ENCODE results near the gene CYTH1. TPM values are rescaled to one million over a fixed set of nuclear protein-coding genes. Genes with fewer than 3 reads are reported as not detected.

The CYTH1 gene
- polyA plus RNA-seq, 2 donors = 36.0 to 52.8 TPM

DNA sequence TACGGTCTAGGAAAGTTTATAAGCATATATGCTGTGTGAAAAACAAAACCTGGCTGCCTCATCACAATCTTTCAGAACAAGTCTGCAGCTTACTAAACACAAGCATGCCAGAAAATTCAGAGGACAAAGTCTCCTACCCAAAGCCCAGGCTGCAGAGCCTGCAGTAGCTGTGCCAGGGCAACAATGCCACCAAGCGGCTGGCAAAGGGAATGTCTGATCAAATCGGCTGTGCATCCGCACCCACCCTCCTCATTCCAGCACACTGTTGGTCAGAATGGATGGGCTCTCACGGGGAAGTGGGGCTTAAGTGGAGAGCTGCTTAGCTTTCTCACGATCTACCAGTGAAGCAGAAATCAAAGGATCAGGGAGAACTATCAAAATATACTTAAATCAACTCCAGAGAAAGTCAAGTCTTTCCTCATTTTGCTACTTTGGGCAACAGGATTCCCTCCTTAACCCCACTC lies 73.5 kb downstream of the CYTH1 start:
- H3K9me3 ChIP-seq (ENCODE audit: control insufficient read depth in 2 of 2, insufficient read depth in 1 of 2, low read depth in 1 of 2, low read length in 1 of 2) = no peaks in the 10 kb centered on the region
- H3K4me3 ChIP-seq (ENCODE audit: low read depth in 1 of 2, low read length in 2 of 2) = no peak overlapping the region
- peaks cover 2 to 3% of the 10 kb centered on the region in 2 donors for H3K4me1 ChIP-seq (ENCODE audit: control insufficient read depth in 2 of 2, insufficient read depth in 2 of 2, low read length in 1 of 2)
- WGBS, 2 donors = 8 to 12% methylated on average over 6 of the region's 6 CpGs
- no peaks in the 10 kb centered on the region for H3K27me3 ChIP-seq (ENCODE audit: control insufficient read depth in 1 of 2, insufficient read depth in 2 of 2, low read length in 2 of 2)
- H3K27ac ChIP-seq (ENCODE audit: low read depth in 2 of 2, low read length in 1 of 2) = no peak overlapping the region
- peaks cover 0 to 11% of the 10 kb centered on the region in 2 donors for H3K36me3 ChIP-seq (ENCODE audit: control insufficient read depth in 2 of 2, insufficient read depth in 2 of 2, low read length in 1 of 2)

DNA sequence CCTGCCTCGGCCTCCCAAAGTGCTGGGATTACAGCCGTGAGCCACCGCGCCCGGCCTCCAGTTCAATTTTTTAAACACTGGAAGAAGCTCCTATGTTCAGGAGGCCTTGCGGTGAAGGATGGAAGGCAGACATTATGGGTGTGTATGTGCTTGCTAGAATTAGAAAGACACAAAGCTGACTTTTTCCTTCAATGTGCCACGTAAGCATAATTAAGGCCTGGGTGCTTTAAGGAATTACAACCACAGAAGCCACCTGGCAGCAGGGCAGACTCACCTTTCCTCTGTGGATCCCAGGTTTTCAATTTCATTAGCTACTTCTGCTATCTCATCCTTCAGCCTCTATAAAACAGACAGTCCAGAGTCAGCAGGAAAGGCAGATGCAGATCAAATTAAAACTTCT lies 74.2 kb downstream of the CYTH1 start:
- peak overlapping the region in 1 of 2 donors; percentile 24 for H3K27ac ChIP-seq (ENCODE audit: low read depth in 2 of 2, low read length in 1 of 2)
- no peaks in the 10 kb centered on the region for H3K27me3 ChIP-seq (ENCODE audit: control insufficient read depth in 1 of 2, insufficient read depth in 2 of 2, low read length in 2 of 2)
- no peak overlapping the region for H3K4me3 ChIP-seq (ENCODE audit: low read depth in 1 of 2, low read length in 2 of 2)
- peaks cover 0 to 11% of the 10 kb centered on the region in 2 donors for H3K36me3 ChIP-seq (ENCODE audit: control insufficient read depth in 2 of 2, insufficient read depth in 2 of 2, low read length in 1 of 2)
- WGBS, 2 donors = 85 to 89% methylated on average over 7 of the region's 7 CpGs
- H3K4me1 ChIP-seq (ENCODE audit: control insufficient read depth in 2 of 2, insufficient read depth in 2 of 2, low read length in 1 of 2) = peaks cover 2 to 3% of the 10 kb centered on the region in 2 donors
- H3K9me3 ChIP-seq (ENCODE audit: control insufficient read depth in 2 of 2, insufficient read depth in 1 of 2, low read depth in 1 of 2, low read length in 1 of 2) = no peaks in the 10 kb centered on the region

DNA sequence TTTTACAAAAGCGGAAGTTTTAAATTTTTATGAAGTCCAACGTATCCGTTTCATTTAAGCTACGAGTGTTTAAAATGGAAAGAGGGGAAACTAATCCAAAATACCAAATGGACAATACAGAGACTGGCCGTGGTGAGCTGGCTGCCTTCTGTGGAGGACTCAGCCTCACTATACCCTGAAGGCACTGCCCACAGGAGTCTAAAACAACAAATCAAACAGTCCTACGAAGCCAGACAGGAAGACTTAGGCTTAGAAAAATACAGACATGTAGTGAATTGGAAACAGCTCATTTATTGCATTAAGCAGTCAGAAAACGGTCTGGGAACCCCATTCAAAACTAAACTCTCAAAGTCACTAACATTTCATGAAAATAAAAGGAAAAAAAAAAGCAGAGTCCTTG lies 75.1 kb downstream of the CYTH1 start:
- Histone ChIP-seq H3K36me3 (ENCODE audit: control insufficient read depth in 2 of 2, insufficient read depth in 2 of 2, low read length in 1 of 2) (peaks cover 0 to 13% of the 10 kb centered on the region in 2 donors), H3K4me3 (ENCODE audit: low read depth in 1 of 2, low read length in 2 of 2) (no peak overlapping the region), H3K27ac (ENCODE audit: low read depth in 2 of 2, low read length in 1 of 2) (peak overlapping the region; percentile 67 to 70), H3K4me1 (ENCODE audit: control insufficient read depth in 2 of 2, insufficient read depth in 2 of 2, low read length in 1 of 2) (peaks cover 2 to 3% of the 10 kb centered on the region in 2 donors), H3K27me3 (ENCODE audit: control insufficient read depth in 1 of 2, insufficient read depth in 2 of 2, low read length in 2 of 2) (no peaks in the 10 kb centered on the region), H3K9me3 (ENCODE audit: control insufficient read depth in 2 of 2, insufficient read depth in 1 of 2, low read depth in 1 of 2, low read length in 1 of 2) (no peaks in the 10 kb centered on the region)
- WGBS, 2 donors = 62 to 68% methylated on average over 7 of the region's 7 CpGs

DNA sequence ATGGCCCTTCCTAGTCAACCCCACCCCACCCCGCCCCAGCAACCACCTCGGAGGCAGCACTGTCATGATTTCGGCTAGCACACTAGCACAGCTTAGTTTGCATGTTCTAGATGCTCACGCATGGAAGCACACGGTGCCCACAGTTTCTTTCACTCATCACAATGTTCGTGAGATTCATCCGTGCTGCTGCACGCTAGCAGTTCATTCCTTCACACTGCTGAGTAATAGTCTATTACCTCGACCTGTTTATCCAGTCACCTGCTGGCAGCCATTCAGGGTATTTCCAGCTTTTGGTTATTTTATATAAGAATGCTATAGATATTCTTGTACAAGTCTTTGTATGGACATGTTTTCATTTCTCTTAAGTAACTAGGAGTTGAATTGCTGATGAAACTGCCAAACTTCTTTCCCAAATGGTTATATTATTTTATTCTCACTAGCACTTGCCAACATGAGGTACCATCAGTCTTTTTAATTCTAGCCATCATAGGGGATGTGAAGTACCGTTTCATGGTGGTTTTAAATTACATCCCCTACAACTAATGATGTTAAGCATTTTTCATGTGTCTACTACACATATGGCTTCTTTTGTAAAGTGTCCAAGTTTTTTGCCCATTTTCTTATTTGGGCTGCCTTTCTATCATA lies 75.7 kb downstream of the CYTH1 start:
- 45 to 57% methylated on average over 10 of the region's 10 CpGs for WGBS, 2 donors
- Histone ChIP-seq H3K27me3 (ENCODE audit: control insufficient read depth in 1 of 2, insufficient read depth in 2 of 2, low read length in 2 of 2) (no peaks in the 10 kb centered on the region), H3K36me3 (ENCODE audit: control insufficient read depth in 2 of 2, insufficient read depth in 2 of 2, low read length in 1 of 2) (peaks cover 0 to 20% of the 10 kb centered on the region in 2 donors), H3K4me3 (ENCODE audit: low read depth in 1 of 2, low read length in 2 of 2) (no peak overlapping the region), H3K4me1 (ENCODE audit: control insufficient read depth in 2 of 2, insufficient read depth in 2 of 2, low read length in 1 of 2) (peaks cover 2 to 3% of the 10 kb centered on the region in 2 donors), H3K9me3 (ENCODE audit: control insufficient read depth in 2 of 2, insufficient read depth in 1 of 2, low read depth in 1 of 2, low read length in 1 of 2) (no peaks in the 10 kb centered on the region), H3K27ac (ENCODE audit: low read depth in 2 of 2, low read length in 1 of 2) (peak overlapping the region in 1 of 2 donors; percentile 57)

DNA sequence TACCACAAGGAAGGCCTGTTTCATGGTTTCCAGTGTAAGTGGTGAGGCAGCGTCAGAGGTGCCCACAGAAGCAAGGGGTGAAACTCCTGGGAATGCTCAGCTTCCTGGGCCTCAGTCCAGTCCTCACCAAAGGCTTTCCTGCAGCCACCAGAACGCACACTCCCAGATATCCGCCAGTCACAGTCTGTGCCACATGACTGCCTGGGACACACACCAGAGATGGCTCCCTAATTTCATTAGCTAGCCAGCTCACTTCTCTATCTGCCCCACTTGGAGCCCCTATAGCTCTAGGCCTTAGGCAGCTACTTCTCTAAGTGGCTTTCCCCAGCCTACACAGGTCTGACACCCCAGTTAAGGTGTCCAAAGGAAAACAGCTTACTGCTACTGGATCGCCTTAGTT lies 77.0 kb downstream of the CYTH1 start:
- WGBS, 2 donors = 80 to 87% methylated on average over 4 of the region's 4 CpGs
- peak overlapping the region in 1 of 2 donors; percentile 59 for H3K27ac ChIP-seq (ENCODE audit: low read depth in 2 of 2, low read length in 1 of 2)
- peaks cover 2 to 20% of the 10 kb centered on the region in 2 donors for H3K36me3 ChIP-seq (ENCODE audit: control insufficient read depth in 2 of 2, insufficient read depth in 2 of 2, low read length in 1 of 2)
- no peaks in the 10 kb centered on the region for H3K4me1 ChIP-seq (ENCODE audit: control insufficient read depth in 2 of 2, insufficient read depth in 2 of 2, low read length in 1 of 2)
- no peaks in the 10 kb centered on the region for H3K9me3 ChIP-seq (ENCODE audit: control insufficient read depth in 2 of 2, insufficient read depth in 1 of 2, low read depth in 1 of 2, low read length in 1 of 2)
- no peak overlapping the region for H3K4me3 ChIP-seq (ENCODE audit: low read depth in 1 of 2, low read length in 2 of 2)
- H3K27me3 ChIP-seq (ENCODE audit: control insufficient read depth in 1 of 2, insufficient read depth in 2 of 2, low read length in 2 of 2) = no peaks in the 10 kb centered on the region

DNA sequence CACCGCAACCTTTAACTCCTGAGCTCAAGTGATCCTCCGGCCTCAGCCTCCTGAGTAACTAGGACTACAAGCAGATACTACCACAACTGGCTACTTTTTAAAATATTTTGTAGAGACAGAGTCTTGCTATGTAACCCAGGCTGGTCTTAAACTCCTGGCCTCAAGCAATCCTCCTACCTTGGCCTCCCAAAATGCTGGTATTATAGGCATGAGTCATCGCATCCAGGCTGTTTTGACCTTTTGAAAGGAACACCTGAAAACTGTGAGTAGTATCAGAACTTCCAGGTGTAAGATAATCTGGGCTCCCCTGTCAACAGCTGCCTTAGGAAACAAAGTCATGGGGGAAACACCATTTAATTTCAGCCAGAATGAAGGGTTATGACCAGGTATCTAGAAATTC lies 77.5 kb downstream of the CYTH1 start:
- Histone ChIP-seq H3K4me1 (ENCODE audit: control insufficient read depth in 2 of 2, insufficient read depth in 2 of 2, low read length in 1 of 2) (no peaks in the 10 kb centered on the region), H3K27ac (ENCODE audit: low read depth in 2 of 2, low read length in 1 of 2) (peak overlapping the region in 1 of 2 donors; percentile 15), H3K36me3 (ENCODE audit: control insufficient read depth in 2 of 2, insufficient read depth in 2 of 2, low read length in 1 of 2) (peaks cover 6 to 19% of the 10 kb centered on the region in 2 donors), H3K9me3 (ENCODE audit: control insufficient read depth in 2 of 2, insufficient read depth in 1 of 2, low read depth in 1 of 2, low read length in 1 of 2) (no peaks in the 10 kb centered on the region), H3K27me3 (ENCODE audit: control insufficient read depth in 1 of 2, insufficient read depth in 2 of 2, low read length in 2 of 2) (no peaks in the 10 kb centered on the region), H3K4me3 (ENCODE audit: low read depth in 1 of 2, low read length in 2 of 2) (no peak overlapping the region)
- 93 to 96% methylated on average over 3 of the region's 3 CpGs for WGBS, 2 donors

DNA sequence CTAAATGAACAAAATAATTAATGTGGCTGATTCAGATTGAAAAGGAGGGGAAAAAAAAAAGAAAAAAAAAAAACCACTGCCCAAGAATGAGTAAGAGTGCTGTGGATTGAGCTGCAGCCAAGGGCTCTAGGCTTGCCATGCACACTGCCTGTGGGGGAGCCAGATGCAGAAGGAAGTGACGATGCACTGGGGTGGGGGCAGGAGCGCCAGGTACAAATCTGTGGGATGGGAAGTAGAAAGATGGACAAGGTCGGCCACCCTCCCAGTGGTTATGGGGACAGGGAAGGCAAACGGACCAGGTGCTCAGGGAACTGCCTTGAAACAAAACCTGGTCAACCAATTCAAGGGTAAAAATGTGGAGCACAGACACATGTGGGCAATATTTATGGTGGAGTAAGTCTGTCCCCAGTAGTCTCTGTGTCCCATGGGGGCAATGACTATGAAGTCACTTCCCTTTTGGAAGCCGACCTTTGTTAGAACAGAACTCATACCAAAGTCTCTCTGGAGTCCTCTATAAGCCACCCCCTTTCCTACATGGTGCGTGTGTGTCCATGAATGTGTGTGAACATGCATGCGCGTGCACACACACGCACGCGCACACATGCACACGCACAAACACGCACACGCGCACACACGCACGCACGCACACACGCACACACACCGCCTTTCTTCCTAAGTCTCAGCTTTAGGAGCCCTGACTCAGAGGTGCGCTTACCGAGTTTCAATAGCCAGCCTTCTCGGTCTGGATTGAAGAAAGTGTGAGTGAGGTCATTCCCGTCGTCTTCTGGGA lies 84.3 kb downstream of the CYTH1 start:
- H3K9me3 ChIP-seq (ENCODE audit: control insufficient read depth in 2 of 2, insufficient read depth in 1 of 2, low read depth in 1 of 2, low read length in 1 of 2) = no peaks in the 10 kb centered on the region
- WGBS, 2 donors = 89 to 92% methylated on average over 25 of the region's 25 CpGs
- no peaks in the 10 kb centered on the region for H3K4me1 ChIP-seq (ENCODE audit: control insufficient read depth in 2 of 2, insufficient read depth in 2 of 2, low read length in 1 of 2)
- no peak overlapping the region for H3K27ac ChIP-seq (ENCODE audit: low read depth in 2 of 2, low read length in 1 of 2)
- no peaks in the 10 kb centered on the region for H3K27me3 ChIP-seq (ENCODE audit: control insufficient read depth in 1 of 2, insufficient read depth in 2 of 2, low read length in 2 of 2)
- no peak overlapping the region for H3K4me3 ChIP-seq (ENCODE audit: low read depth in 1 of 2, low read length in 2 of 2)
- H3K36me3 ChIP-seq (ENCODE audit: control insufficient read depth in 2 of 2, insufficient read depth in 2 of 2, low read length in 1 of 2) = peaks cover 29 to 37% of the 10 kb centered on the region in 2 donors

DNA sequence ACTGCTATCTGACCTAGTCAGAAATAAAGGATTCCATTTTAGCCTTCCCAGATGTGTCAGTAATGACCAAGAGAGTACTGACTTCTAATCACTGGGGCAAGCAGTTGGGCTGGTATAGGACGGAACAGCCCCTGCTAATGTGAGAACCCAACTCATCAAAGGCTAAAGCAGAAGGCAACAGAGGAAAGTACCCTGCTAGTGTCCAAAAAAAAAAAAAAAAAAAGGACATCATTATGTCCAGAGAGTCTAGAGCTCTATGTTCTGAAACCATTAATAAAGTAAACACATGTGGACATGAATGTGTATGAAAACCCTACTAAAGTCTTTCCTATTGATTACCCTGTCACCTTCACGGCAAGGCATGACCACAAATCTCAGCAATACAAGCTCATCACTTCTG lies 85.0 kb downstream of the CYTH1 start:
- whole genome bisulfite sequencing, 2 donors = 65 to 83% methylated on average over 2 of the region's 2 CpGs
- Histone ChIP-seq H3K4me3 (ENCODE audit: low read depth in 1 of 2, low read length in 2 of 2) (no peak overlapping the region), H3K27me3 (ENCODE audit: control insufficient read depth in 1 of 2, insufficient read depth in 2 of 2, low read length in 2 of 2) (no peaks in the 10 kb centered on the region), H3K27ac (ENCODE audit: low read depth in 2 of 2, low read length in 1 of 2) (no peak overlapping the region), H3K9me3 (ENCODE audit: control insufficient read depth in 2 of 2, insufficient read depth in 1 of 2, low read depth in 1 of 2, low read length in 1 of 2) (no peaks in the 10 kb centered on the region), H3K4me1 (ENCODE audit: control insufficient read depth in 2 of 2, insufficient read depth in 2 of 2, low read length in 1 of 2) (no peaks in the 10 kb centered on the region), H3K36me3 (ENCODE audit: control insufficient read depth in 2 of 2, insufficient read depth in 2 of 2, low read length in 1 of 2) (peaks cover 30 to 42% of the 10 kb centered on the region in 2 donors)

DNA sequence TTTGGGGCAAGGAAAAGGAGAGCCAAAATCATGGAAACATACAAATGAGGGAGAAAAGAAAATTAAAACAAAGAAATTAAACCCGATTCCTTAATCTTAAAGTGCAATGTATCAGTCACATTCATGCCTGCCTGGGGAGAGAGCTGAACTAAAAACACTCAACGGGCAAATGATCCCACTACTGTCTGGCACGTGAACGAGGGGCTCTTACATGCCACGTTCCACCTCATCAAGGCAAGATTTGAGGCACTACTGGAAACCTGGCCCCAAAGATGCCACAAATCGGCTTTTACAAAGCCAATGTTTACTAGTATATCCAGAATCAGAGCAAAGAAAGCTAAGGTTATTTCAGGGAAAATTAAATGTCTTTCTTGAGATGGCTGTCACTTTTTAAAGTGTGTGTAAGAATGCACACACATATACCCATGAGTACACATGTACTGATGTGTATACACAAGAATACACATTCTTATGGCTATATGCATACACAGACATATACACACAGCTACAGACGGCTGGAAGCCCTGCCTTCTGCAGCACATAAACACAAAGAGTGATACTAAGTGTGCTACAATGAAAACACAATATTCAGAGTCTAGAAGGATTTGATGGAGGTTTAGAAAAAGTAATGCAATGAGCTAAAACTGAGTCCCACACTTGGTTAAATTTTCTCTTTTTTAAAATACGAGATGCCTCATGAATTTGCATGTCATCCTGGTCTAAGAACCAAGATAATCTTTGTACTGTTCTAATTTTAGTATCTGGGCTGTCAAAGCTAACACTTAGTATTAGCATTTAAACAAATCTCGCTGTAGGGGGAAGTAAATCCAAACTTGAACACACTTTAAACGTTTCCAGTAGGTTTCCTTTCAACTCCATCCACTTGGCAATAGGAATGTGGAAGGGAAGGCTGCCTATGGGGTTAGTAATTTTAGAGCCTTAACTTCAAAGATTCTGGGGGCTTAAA lies 85.8 kb downstream of the CYTH1 start:
- Histone ChIP-seq H3K36me3 (ENCODE audit: control insufficient read depth in 2 of 2, insufficient read depth in 2 of 2, low read length in 1 of 2) (peaks cover 32 to 39% of the 10 kb centered on the region in 2 donors), H3K4me1 (ENCODE audit: control insufficient read depth in 2 of 2, insufficient read depth in 2 of 2, low read length in 1 of 2) (no peaks in the 10 kb centered on the region), H3K9me3 (ENCODE audit: control insufficient read depth in 2 of 2, insufficient read depth in 1 of 2, low read depth in 1 of 2, low read length in 1 of 2) (no peaks in the 10 kb centered on the region), H3K27ac (ENCODE audit: low read depth in 2 of 2, low read length in 1 of 2) (no peak overlapping the region), H3K4me3 (ENCODE audit: low read depth in 1 of 2, low read length in 2 of 2) (no peak overlapping the region), H3K27me3 (ENCODE audit: control insufficient read depth in 1 of 2, insufficient read depth in 2 of 2, low read length in 2 of 2) (no peaks in the 10 kb centered on the region)
- 57 to 69% methylated on average over 10 of the region's 10 CpGs for WGBS, 2 donors
